ENCODE data around the gene IFI27L2.

GRCh38 chr14:94127330-94127729 lies 2.1 kb downstream of the IFI27L2 start:
- TF ChIP-seq CTCF (conservative IDR thresholded peaks at IDR 0.05 in 1 of 2, IDR thresholded peaks at IDR 0.05 in 1 of 2; ENCODE audit: low read depth in 1 of 2, low read length in 2 of 2) (no peak), EZH2 (IDR thresholded peaks at IDR 0.05; ENCODE audit: low read length, missing control alignments) (no peak)
